ENCODE data around the gene DNAI7. TPM values are rescaled to one million over a fixed set of nuclear protein-coding genes. Genes with fewer than 3 reads are reported as not detected.
A peak's percentile ranks its signal among the peaks of the same experiment; 100 is the strongest.

DNAI7 gene
- total and polyA plus RNA-seq, 5 experiments from 2014 or later, result 0.09 to 0.82 (median 0.37) TPM; not detected in 1

- DNase-seq (no peak), ATAC-seq (no peak)
- Mint-ChIP-seq H3K4me3 (no peak overlapping the region), H3K4me1 (peaks cover 0 to 2% (median 0%) of the 10 kb centered on the region in 4 donors), H3K9me3 (no peaks in the 10 kb centered on the region), H3K27ac (no peak overlapping the region), H3K36me3 (no peaks in the 10 kb centered on the region), H3K27me3 (peaks cover 0 to 10% (median 2%) of the 10 kb centered on the region in 5 donors)
- POLR2A ChIA-PET, result interaction anchor here (0.6 kb wide), 1 partner anchor 256 kb away, joined by 3 read pairs; no protein-coding TSS in a partner anchor
These were observed 73.8 kb downstream of the DNAI7 start for GRCh38 chr12:25121110-25121509.

- POLR2A ChIA-PET, result no interaction called here
- Mint-ChIP-seq H3K27ac (no peak overlapping the region), H3K27me3 (peaks cover 0 to 10% (median 2%) of the 10 kb centered on the region in 5 donors), H3K36me3 (no peaks in the 10 kb centered on the region), H3K4me3 (no peak overlapping the region), H3K4me1 (peaks cover 0 to 2% (median 0%) of the 10 kb centered on the region in 4 donors), H3K9me3 (no peaks in the 10 kb centered on the region)
- DNase-seq (no peak), ATAC-seq (no peak)
These were observed 75.9 kb downstream of the DNAI7 start for GRCh38 chr12:25119020-25119419.

GRCh38 chr12:25115677-25116076 lies 79.3 kb downstream of the DNAI7 start:
- POLR2A ChIA-PET, result no interaction called here
- peaks cover 0 to 2% (median 0%) of the 10 kb centered on the region in 9 donors for H3K9me3 Mint-ChIP-seq
- no peaks in the 10 kb centered on the region for H3K36me3 Mint-ChIP-seq
- peak overlapping the region in 1 of 10 donors; percentile 10 for H3K27ac Mint-ChIP-seq
- H3K4me3 Mint-ChIP-seq, result no peak overlapping the region
- H3K4me1 Mint-ChIP-seq, result no peaks in the 10 kb centered on the region
- peaks cover 0 to 10% (median 2%) of the 10 kb centered on the region in 5 donors for H3K27me3 Mint-ChIP-seq
- ATAC-seq (no peak), DNase-seq (no peak)

- Mint-ChIP-seq H3K9me3 (peaks cover 0 to 9% (median 0%) of the 10 kb centered on the region in 9 donors), H3K4me1 (no peaks in the 10 kb centered on the region), H3K27ac (no peak overlapping the region), H3K4me3 (no peak overlapping the region), H3K27me3 (no peaks in the 10 kb centered on the region), H3K36me3 (peaks cover 9 to 17% (median 15%) of the 10 kb centered on the region in 3 donors)
- POLR2A ChIA-PET, result no interaction called here
- no peak for DNase-seq
- no peak for ATAC-seq
These were observed 81.3 kb downstream of the DNAI7 start for GRCh38 chr12:25113651-25114050.

GRCh38 chr12:25110260-25110659 lies 84.7 kb downstream of the DNAI7 start:
- POLR2A ChIA-PET, result no interaction called here
- Mint-ChIP-seq H3K4me3 (no peak overlapping the region), H3K36me3 (peaks cover 13 to 40% (median 26%) of the 10 kb centered on the region in 3 donors), H3K4me1 (no peaks in the 10 kb centered on the region), H3K27ac (peak overlapping the region in 6 of 10 donors; percentile 27 to 88 (median 68)), H3K27me3 (no peaks in the 10 kb centered on the region), H3K9me3 (peaks cover 0 to 9% (median 0%) of the 10 kb centered on the region in 9 donors)
- no peak for ATAC-seq
- DNase-seq, result no peak

GRCh38 chr12:25107920-25108319 lies 87.0 kb downstream of the DNAI7 start:
- H3K27ac Mint-ChIP-seq, result peak overlapping the region in 5 of 10 donors; percentile 11 to 68 (median 41)

GRCh38 chr12:25106818-25107217 lies 88.1 kb downstream of the DNAI7 start:
- H3K4me1 Mint-ChIP-seq, result no peaks in the 10 kb centered on the region
- no peak overlapping the region for H3K4me3 Mint-ChIP-seq
- ATAC-seq (no peak), DNase-seq (no peak)
- POLR2A ChIA-PET, result no interaction called here
- no peaks in the 10 kb centered on the region for H3K27me3 Mint-ChIP-seq
- H3K9me3 Mint-ChIP-seq, result peaks cover 0 to 9% (median 0%) of the 10 kb centered on the region in 9 donors
- H3K36me3 Mint-ChIP-seq, result peaks cover 17 to 63% (median 35%) of the 10 kb centered on the region in 3 donors
- peak overlapping the region in 2 of 10 donors; percentile 44 to 78 for H3K27ac Mint-ChIP-seq

More at GRCh38 chr12:25107920-25108319, 87.0 kb downstream of the DNAI7 start:
- DNase-seq (no peak), ATAC-seq (no peak)
- Mint-ChIP-seq H3K9me3 (peaks cover 0 to 9% (median 0%) of the 10 kb centered on the region in 9 donors), H3K4me1 (no peaks in the 10 kb centered on the region), H3K4me3 (no peak overlapping the region), H3K36me3 (peaks cover 13 to 53% (median 26%) of the 10 kb centered on the region in 3 donors), H3K27me3 (no peaks in the 10 kb centered on the region)
- POLR2A ChIA-PET, result no interaction called here

- H3K27ac Mint-ChIP-seq, result peak overlapping the region in 4 of 10 donors; percentile 34 to 72 (median 51)
- DNase-seq, result no peak
- POLR2A ChIA-PET, result no interaction called here
- no peak overlapping the region for H3K4me3 Mint-ChIP-seq
- H3K4me1 Mint-ChIP-seq, result peaks cover 0 to 4% (median 0%) of the 10 kb centered on the region in 4 donors
- H3K27me3 Mint-ChIP-seq, result no peaks in the 10 kb centered on the region
- no peak for ATAC-seq
- no peaks in the 10 kb centered on the region for H3K9me3 Mint-ChIP-seq
- H3K36me3 Mint-ChIP-seq, result peaks cover 4 to 41% (median 19%) of the 10 kb centered on the region in 3 donors
These were observed 92.6 kb downstream of the DNAI7 start for GRCh38 chr12:25102402-25102801.

- POLR2A ChIA-PET, result no interaction called here
- ATAC-seq, result no peak
- Mint-ChIP-seq H3K27me3 (no peaks in the 10 kb centered on the region), H3K36me3 (peaks cover 6 to 42% (median 18%) of the 10 kb centered on the region in 3 donors), H3K4me1 (peaks cover 0 to 4% (median 0%) of the 10 kb centered on the region in 4 donors), H3K9me3 (no peaks in the 10 kb centered on the region), H3K4me3 (no peak overlapping the region), H3K27ac (peak overlapping the region in 3 of 10 donors; percentile 22 to 49 (median 27))
- no peak for DNase-seq
These were observed 93.9 kb downstream of the DNAI7 start for GRCh38 chr12:25101092-25101445.

GRCh38 chr12:25100194-25101091 lies 94.5 kb downstream of the DNAI7 start:
- Mint-ChIP-seq H3K9me3 (no peaks in the 10 kb centered on the region), H3K27me3 (no peaks in the 10 kb centered on the region), H3K4me3 (no peak overlapping the region), H3K36me3 (peaks cover 12 to 45% (median 23%) of the 10 kb centered on the region in 3 donors), H3K4me1 (peaks cover 0 to 4% (median 0%) of the 10 kb centered on the region in 4 donors), H3K27ac (peak overlapping the region in 8 of 10 donors; percentile 2 to 81 (median 44))
- no peak for DNase-seq
- POLR2A ChIA-PET, result no interaction called here
- ATAC-seq, result no peak

GRCh38 chr12:25099010-25099409 lies 96.0 kb downstream of the DNAI7 start:
- no peak for ATAC-seq
- Mint-ChIP-seq H3K4me3 (no peak overlapping the region), H3K27me3 (no peaks in the 10 kb centered on the region), H3K27ac (no peak overlapping the region), H3K4me1 (peaks cover 0 to 4% (median 1%) of the 10 kb centered on the region in 4 donors), H3K9me3 (peaks cover 0 to 3% (median 0%) of the 10 kb centered on the region in 9 donors), H3K36me3 (peaks cover 20 to 50% (median 37%) of the 10 kb centered on the region in 3 donors)
- POLR2A ChIA-PET, result no interaction called here
- no peak for DNase-seq

GRCh38 chr12:25089738-25090137 lies 105.2 kb downstream of the DNAI7 start:
- H3K4me3 Mint-ChIP-seq, result no peak overlapping the region
- no peak for DNase-seq
- no peak for ATAC-seq
- H3K27ac Mint-ChIP-seq, result peak overlapping the region; percentile 13 to 82 (median 56)
- peaks cover 10 to 29% (median 19%) of the 10 kb centered on the region in 4 donors for H3K4me1 Mint-ChIP-seq
- H3K27me3 Mint-ChIP-seq, result no peaks in the 10 kb centered on the region
- H3K36me3 Mint-ChIP-seq, result peaks cover 25 to 86% (median 67%) of the 10 kb centered on the region in 3 donors
- POLR2A ChIA-PET, result no interaction called here
- H3K9me3 Mint-ChIP-seq, result peaks cover 0 to 5% (median 0%) of the 10 kb centered on the region in 9 donors

GRCh38 chr12:25087596-25087995 lies 107.4 kb downstream of the DNAI7 start:
- Mint-ChIP-seq H3K27ac (peak overlapping the region in 7 of 10 donors; percentile 27 to 81 (median 56)), H3K4me3 (no peak overlapping the region), H3K9me3 (no peaks in the 10 kb centered on the region), H3K36me3 (peaks cover 12 to 87% (median 62%) of the 10 kb centered on the region in 3 donors), H3K4me1 (peaks cover 8 to 28% (median 18%) of the 10 kb centered on the region in 4 donors), H3K27me3 (no peaks in the 10 kb centered on the region)
- POLR2A ChIA-PET, result no interaction called here
- no peak for DNase-seq
- no peak for ATAC-seq

Data from naive thymus-derived CD8-positive, alpha-beta T cell (primary cell).